ENCODE data around the gene IL3RA.

GRCh38 chrX:1325515-1326116 lies 11.0 kb upstream of the IL3RA start:
- TF ChIP-seq CTCF (IDR thresholded peaks at IDR 0.05; ENCODE audit: low read length) (no peak), EZH2 (optimal IDR thresholded peaks at IDR 0.05; ENCODE audit: low read depth, low read length) (no peak)

Data from MM.1S (cell line).